ENCODE data around the gene DNAH9.

- TF ChIP-seq CTCF (IDR thresholded peaks at IDR 0.05) (peak in 1 of 7 experiments; percentile 7), POLR2A (IDR thresholded peaks at IDR 0.05) (peak; percentile 33 to 69 (median 63))
These were observed at the start of gene DNAH9 for GRCh38 chr17:11598274-11599221.

Data from body of pancreas (tissue), 4 donors.